Fibroblast of gingiva (primary cell): ENCODE measurements around the gene LTC4S.
"Not testable (repeated sequence)": the region's sequence is repeated elsewhere in the genome, so short reads cannot be mapped to it uniquely, and the experiment has no call there.

Source experiments
- DNase-seq: peaks from one replicate; pipeline ENCODE4 v3.0.0-alpha.2; 2011; ENCODE audit warnings: low read depth

The LTC4S gene

DNA sequence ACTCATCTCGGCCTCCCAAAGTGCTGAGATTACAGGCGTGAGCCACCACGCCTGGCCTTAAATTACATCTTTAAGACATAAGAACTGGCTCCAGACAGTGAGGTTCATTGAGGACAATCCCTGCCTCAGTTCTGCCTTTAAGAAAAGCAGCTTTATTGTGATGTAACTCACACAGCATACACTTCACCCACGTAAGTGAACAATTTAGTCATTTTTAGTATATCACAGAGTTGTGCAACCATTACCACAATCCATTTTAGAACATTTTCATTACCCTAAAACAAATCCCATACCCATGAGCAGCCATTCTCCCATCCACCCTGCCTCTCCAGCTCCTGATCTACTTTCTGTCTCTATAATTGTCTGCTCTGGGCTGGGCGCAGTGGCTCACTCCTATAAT, 24.0 kb upstream of the LTC4S start:
- no peak for DNase-seq

- no peak for DNase-seq
These were observed 22.4 kb upstream of the LTC4S start for GRCh38 chr5:179771311-179771895.

DNA sequence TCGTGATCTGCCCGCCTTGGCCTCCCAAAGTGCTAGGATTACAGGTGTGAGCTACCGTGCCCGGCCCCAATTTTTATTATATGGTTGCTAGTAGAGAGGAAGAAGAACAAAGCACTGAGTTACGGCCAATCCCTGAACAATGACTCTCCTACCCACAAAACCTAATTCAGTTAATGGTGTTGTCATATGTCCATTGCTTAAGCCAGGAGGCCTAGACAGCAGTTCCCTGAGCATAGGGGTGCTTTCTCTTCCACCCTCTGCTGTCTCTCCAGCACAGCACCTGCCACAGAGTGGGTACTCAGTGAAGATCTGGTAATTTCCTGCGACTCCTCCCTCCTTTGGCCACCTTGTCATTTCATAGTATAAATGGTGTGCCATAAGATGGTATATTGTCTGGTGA, 21.4 kb upstream of the LTC4S start:
- DNase-seq: no peak

DNA sequence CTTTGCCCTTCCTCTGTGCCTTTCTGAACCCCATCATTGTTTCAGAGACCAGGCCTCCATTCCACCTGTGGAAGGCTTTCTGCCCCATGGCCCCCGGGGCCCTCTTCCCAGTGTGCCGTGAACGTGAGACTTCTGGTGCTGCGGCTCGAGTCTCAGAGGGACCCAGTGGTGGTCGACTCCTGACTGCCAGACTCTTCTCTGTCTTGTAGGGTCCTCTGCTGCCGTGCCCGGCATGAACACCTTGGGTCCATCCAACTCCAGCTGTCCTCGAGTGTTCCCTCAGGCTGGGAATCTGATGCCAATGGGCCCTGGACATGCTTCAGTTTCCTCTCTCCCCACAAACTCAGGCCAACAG, 20.1 kb upstream of the LTC4S start:
- no peak for DNase-seq

GRCh38 chr5:179774442-179774841, 19.3 kb upstream of the LTC4S start:
- DNase-seq: no peak

GRCh38 chr5:179776411-179776938, 17.3 kb upstream of the LTC4S start:
- DNase-seq: no peak

DNA sequence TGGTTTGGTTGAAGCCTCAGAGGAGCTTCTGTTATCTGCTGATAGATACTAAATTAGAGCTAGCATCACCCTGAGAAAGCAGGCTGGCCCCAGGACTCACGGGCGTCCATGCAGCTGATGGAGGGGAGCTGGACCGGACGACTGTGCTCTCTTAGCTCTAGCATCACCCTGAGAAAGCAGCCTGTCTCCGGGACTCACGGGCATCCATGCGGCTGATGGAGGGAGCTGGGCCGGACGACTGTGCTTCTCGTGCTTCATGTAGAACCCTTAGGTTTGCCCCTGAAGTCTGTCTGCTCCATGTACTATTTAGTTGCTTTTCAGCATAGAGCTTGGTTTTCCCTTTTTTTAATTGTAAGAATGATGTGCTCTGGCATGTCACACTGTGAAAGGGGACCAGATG, 16.3 kb upstream of the LTC4S start:
- DNase-seq: no peak

- DNase-seq: no peak
These were observed 15.9 kb upstream of the LTC4S start for GRCh38 chr5:179777909-179778308.

- DNase-seq: no peak
These were observed 15.2 kb upstream of the LTC4S start for GRCh38 chr5:179778591-179778990.

DNA sequence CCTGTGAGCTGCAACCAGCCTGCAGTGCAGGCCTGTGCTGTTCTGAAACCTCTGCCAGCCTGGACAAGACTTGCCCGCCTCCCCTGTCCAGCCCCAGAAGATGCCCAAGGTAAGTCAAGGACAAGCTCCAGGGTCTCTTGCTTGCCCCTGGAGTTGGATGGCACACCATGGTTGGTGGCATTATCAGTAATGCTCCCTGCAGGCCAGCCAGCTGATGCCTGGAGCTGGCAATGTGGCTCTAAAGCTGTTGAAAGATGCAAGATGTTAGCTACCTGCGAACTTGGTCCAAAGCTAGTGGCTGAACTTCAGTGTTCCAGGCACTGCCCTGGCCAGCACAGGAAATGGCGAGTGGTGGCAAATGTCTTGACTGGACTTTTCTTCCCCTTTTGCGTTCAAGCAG, 14.0 kb upstream of the LTC4S start:
- no peak for DNase-seq

GRCh38 chr5:179780362-179780761, 13.4 kb upstream of the LTC4S start:
- DNase-seq: peak; percentile 70

DNA sequence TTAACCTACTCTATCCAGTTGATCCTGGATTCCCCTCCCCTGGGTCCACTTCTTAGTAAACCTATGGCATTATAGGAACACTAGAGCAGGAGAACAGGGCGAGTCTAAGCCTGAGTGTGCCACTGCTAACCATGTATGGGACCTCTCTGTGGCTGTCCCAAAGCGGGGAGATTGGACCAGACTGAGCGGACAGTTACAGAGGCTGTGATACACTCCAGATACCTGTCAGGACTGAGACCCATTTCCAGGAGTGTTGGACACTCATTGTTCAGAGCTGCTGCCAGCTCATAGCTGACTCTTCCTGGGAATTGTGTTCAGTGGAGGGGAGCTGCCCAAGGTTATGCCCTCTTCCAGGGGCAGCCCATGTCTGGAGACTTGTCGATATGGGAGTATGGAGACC, 11.9 kb upstream of the LTC4S start:
- no peak for DNase-seq

GRCh38 chr5:179783128-179783527, 10.7 kb upstream of the LTC4S start:
- DNase-seq: no peak

- DNase-seq: no peak
These were observed 6.9 kb upstream of the LTC4S start for GRCh38 chr5:179786861-179787260.

- no peak for DNase-seq
These were observed 5.5 kb upstream of the LTC4S start for GRCh38 chr5:179788193-179788854.

DNA sequence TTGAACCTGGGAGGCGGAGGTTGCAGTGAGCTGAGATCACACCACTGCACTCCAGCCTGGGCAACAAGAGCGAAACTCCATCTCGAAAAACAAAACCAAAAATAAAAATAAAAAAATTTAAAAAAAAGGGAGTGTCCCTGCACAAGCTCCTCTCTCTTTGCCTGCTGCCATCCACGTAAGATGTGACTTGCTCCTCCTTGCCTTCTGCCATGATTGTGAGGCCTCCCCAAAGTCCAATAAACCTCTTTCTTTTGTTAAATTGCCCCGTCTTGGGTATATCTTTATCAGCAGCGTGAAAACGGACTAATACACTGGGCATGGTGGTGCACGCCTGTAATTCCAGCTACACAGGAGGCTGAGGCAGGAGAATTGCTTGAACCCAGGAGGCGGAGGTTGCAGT, 4.5 kb upstream of the LTC4S start:
- not testable (repeated sequence) for DNase-seq

GRCh38 chr5:179791881-179792611, 1.7 kb upstream of the LTC4S start:
- DNase-seq: no peak

- no peak for DNase-seq
These were observed 946 bp upstream of the LTC4S start for GRCh38 chr5:179792612-179793467.

DNA sequence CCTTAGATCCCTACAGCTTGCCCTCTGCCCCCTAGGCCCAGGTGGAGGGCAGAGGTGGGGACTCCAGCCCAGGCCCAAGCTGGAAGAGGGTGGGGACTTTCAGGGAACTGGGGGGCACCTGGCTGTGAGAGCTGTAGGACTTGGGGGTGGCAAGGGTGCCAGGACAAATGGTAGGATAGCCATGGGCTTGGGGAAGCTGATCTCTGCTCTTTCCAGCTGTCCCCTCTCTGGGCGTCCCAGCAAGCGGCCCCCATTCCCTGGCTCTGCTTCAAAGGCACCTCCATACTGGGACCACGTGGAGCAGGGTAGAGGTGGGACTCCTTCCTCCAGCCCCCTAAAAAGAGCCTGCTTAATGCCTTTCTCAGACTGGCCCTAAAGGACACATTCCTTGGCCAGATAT, 385 bp downstream of the LTC4S start:
- DNase-seq: no peak

DNA sequence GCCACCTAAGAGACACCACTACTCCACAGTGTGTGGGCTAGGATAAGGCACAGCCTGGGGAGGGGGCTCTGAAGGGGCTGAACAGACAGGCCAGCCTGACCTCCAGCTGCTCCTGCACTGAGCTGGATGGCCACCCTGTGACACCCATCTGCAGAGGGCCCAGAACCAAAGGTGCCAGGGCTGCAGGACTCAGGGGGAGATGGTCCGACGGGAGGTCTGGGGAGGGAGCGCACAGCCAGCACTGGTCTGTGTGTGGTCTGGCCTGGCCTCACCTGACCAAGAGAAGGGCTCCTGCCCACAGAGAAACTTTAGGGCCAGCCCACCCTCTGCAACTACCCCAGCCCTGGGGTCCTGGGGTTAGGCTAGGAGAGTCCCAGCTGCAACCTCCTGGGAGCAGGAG, 789 bp downstream of the LTC4S start:
- no peak for DNase-seq

GRCh38 chr5:179795049-179795862, 1.5 kb downstream of the LTC4S start:
- no peak for DNase-seq
